Peyer's patch (tissue), 4 donors: ENCODE results near the gene KIFC3.

Experiments used
- CTCF ChIP-seq, 6 experiments: fragments of 450-650 bp in 4 of 6; fragments of 200-600 bp in 2 of 6; sonication (generic) in 1 of 6; IDR thresholded peaks; one replicate each; pipeline ENCODE4 v1.5.1; 2017 to 2019; ENCODE audit warnings: antibody characterized with exemption in 6 of 6, mild to moderate bottlenecking in 3 of 6, moderate library complexity in 1 of 6
- POLR2A ChIP-seq, 2 donors: fragments of 450-650 bp; IDR thresholded peaks; one replicate each; pipeline ENCODE4 v1.5.1; 2017; ENCODE audit warnings: antibody characterized with exemption in 2 of 2, mild to moderate bottlenecking in 2 of 2, moderate library complexity in 2 of 2

- TF ChIP-seq CTCF (IDR thresholded peaks at IDR 0.05) (no peak), POLR2A (IDR thresholded peaks at IDR 0.05) (no peak)
These were observed 3.2 kb downstream of the KIFC3 start for GRCh38 chr16:57798953-57799599.
